Measurements from ENCODE around the gene MCM10.
"Not testable (repeated sequence)": the region's sequence is repeated elsewhere in the genome, so short reads cannot be mapped to it uniquely, and the experiment has no call there.

The MCM10 gene

DNA sequence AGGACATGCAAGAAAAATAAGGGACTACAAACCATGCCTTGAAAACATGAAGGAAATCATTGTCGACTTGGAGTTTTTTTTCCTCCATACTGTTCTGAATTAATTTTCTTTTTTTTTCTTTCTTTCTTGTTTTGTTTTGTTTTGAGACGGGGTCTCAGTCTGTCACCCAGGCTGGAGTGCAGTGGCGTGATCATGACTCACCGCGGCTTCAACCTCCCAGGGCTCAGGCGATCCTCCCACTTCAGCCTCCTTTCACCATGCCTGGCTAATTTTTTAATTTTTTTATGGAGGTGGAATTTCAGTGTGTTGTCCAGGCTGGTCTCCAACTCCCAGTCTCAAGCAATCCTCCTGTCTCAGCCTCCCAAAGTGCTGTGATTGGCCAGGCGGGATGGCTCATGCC, 61.2 kb downstream of the MCM10 start:
- no peak for DNase-seq

DNA sequence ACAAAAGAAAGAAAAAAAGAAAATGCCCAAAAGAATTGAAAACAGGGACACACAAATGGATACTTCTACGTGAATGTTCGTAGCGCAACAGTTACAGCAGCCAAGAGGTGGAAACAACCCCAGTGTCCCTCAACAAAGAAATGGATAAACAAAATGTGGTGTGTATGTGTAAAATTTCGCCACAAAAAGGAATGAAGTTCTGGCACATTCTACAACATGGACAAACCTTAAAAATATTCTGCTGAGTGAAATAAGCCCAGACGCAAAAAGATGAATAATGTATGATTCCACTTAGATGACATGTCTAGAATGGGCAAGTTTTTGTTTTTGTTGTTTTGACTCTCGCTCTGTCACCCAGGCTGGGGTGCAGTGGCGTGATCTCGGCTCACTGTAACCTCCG, 61.9 kb downstream of the MCM10 start:
- no peak for DNase-seq

DNA sequence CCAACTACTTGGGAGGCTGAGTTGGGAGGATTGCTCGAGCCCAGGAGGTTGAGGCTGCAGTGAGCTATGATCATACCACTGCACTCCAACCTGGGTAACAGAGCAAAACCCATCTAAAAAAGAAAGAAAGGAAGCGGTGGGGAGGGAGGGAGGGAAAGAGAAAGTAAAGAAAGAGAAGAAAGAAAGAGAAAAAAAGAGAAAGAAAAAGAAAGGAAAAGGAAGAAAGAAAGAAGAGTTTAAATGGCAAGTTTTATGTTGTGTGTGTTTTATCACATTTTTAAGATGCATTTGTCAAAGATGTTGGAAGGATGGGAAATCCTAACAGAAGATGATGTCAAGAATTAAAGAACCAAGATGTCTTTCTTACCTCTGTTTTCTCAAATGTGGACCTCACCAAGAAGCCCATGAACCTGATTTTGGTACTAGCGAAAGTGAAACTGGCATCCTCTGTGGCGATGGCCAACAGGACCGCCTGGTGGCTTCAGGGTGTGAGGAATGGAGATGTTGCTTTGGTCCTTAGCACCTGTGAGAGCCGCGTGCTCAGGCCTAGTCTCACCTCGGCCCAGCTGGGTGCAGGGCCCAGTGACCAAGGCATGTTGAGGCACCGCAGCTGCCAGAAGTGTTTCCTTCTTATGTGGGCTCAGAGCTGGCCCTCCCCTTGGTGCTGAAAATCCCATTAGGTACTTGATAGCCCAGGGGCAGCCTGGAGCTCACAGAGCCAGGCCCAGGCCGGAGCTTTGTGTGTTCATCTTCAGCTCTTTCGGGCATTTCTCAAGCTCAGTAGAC, 63.0 kb downstream of the MCM10 start:
- no peak for DNase-seq

- no peak for DNase-seq
Observed at GRCh38 chr10:13225601-13226000, 64.2 kb downstream of the MCM10 start.

DNA sequence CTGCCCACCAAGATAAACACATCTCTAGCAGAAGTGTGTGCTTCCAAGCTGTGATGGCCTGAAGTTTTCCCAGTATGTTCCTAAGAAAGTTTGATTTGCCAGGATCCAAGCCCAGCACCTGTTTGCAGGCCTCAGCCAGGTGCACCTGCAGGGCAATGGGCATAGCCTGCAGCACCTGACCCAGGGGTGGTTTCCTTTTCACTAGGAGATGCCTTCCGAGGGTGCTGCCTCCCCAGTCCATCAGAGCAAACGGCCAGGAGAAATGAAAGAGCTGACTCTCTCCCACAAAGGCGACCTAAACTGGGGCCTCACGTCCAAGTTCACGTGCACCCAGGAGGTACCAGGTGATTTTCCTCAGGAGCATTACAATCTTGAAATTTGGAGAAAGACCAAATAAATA, 65.7 kb downstream of the MCM10 start:
- DNase-seq = no peak

DNA sequence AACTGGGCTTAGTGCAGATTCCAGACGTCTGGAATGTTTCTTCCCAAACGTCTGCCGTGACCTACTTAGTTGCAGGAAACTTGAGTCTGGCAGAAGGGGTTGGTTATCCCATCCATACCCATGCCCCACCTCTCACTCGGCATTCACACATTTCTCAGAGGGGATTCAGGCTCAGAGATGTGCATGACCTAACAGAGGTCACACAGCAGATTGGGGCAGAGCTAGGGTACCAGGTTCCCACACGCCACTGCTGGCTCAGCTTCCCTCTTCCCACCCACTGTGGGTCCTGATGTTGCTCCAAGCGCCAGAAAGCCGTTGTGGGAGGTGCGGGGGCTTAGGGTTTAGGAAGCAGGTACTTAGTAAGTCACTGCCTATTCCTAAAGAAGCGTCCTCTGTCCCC, 69.8 kb downstream of the MCM10 start:
- DNase-seq = no peak

DNA sequence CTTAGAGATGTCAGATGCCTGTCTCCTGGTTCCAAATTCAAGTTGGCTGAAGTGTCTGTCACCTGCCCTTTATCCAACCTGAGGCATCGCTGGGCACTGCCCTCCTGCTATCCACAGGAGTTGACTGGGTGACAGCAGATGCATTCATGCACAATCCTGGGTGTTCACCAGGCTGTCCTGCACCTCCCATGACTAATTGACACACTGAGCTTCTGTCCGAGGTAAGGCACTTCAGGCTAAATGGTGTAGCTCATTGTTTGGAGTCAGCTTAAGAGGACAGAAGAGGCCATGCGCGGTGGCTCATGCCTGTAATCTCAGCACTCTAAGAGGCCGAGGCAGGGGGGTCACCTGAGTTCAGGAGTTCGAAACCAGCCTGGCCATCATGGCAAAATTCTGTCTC, 70.5 kb downstream of the MCM10 start:
- no peak for DNase-seq

DNA sequence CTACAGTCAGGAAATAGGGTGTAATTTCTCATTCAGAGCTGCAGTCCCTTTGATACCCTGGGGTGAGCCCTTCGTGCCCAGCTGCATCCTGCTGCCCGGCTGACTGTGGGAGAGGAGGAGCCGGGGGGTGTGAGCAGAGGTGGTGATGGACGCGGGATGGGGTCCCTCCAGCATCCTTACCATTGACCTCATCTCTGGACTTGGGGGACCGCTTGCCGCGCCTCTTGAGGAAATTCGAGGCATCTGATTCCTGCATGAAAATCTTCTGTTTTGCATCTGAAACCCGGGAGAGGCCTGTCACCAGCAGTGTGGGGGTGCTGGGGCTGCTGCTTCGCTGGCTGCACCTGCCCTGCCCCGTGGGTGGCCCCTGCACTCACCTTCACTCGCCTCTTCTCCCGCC, 72.0 kb downstream of the MCM10 start:
- DNase-seq = no peak

- no peak for DNase-seq
Observed at GRCh38 chr10:13234172-13234571, 72.8 kb downstream of the MCM10 start, which contains the start of gene UCMA. Gene UCMA, minus strand, starts transcription at chr10:13234374. Its CDS starts 116 bp downstream, at chr10:13234258.

- DNase-seq = not testable (repeated sequence)
Observed at GRCh38 chr10:13234736-13235135, 73.4 kb downstream of the MCM10 start.

DNA sequence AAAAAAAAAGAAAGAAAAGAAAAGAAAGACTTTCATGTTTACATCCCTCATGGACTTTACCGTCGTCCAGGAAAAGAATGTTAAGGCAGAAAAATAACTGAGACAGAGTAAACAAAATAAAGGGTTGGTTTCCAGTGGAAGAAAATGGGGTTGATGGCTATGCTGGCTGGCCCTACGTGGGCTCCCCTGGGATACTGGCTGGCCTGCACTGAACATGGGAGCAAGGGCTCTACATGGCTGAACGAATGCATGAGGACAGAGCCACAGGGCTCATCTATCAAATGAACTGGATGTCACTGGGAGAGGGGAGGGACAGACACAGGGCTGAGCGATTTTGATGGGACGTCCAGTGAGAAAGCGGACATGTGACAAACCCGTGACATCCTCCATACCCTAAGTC, 75.3 kb downstream of the MCM10 start:
- no peak for DNase-seq

GRCh38 chr10:13238271-13239077, 77.1 kb downstream of the MCM10 start:
- no peak for DNase-seq

DNA sequence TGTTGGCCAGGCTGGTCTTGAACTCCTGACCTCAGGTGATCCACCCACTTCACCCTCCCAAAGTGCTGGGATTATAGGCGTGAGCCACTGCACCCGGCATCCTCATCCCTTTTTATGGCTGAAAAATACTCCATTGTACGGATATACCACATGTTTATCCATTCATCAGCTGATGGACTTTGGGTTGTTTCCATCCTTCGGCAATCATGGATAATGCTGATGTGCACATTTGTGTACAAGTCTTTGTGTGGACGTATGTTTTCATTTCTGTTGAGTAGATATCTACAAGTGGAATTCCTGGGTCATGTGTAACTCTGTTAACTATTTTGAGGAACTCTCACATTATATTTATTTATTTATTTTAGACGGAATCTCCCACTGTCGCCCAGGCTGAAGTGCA, 78.6 kb downstream of the MCM10 start:
- no peak for DNase-seq

GRCh38 chr10:13241613-13242012, 80.3 kb downstream of the MCM10 start:
- no peak for DNase-seq

GRCh38 chr10:13242260-13242659, 80.9 kb downstream of the MCM10 start:
- not testable (repeated sequence) for DNase-seq

GRCh38 chr10:13247246-13247645, 85.9 kb downstream of the MCM10 start:
- DNase-seq = no peak

- no peak for DNase-seq
Observed at GRCh38 chr10:13247784-13248183, 86.4 kb downstream of the MCM10 start.

DNA sequence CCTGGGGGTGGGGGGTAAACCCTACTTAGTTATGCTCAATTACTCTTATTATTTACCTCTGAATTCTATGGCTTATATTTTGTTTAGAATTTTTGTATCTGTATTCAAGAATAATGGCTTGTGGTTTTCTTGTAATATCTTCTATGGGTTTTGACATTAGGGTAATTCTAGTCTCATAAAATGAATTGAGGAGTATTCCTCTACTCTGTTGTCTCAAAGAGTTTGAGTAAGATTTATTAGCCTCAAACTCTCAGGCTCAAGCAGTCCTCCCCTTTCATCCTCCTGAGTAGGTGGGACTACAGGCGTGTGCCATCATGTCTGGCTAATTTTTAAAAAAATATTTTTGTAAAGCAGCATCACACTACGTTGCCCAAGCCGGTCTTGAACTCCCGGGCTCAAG, 92.4 kb downstream of the MCM10 start:
- no peak for DNase-seq

- DNase-seq = no peak
Observed at GRCh38 chr10:13256627-13257026, 95.3 kb downstream of the MCM10 start.

- no peak for DNase-seq
Observed at GRCh38 chr10:13257621-13258140, 96.3 kb downstream of the MCM10 start.

All from CD4-positive, alpha-beta T cell treated with Interferon alpha-2 for 1 hour (primary cell).